ENCODE data around the gene CAMTA1. TPM values are rescaled to one million over a fixed set of nuclear protein-coding genes. Genes with fewer than 3 reads are reported as not detected.

CAMTA1 gene
- total RNA-seq, 1 donor from 2014 or later = 72.4 TPM

DNA sequence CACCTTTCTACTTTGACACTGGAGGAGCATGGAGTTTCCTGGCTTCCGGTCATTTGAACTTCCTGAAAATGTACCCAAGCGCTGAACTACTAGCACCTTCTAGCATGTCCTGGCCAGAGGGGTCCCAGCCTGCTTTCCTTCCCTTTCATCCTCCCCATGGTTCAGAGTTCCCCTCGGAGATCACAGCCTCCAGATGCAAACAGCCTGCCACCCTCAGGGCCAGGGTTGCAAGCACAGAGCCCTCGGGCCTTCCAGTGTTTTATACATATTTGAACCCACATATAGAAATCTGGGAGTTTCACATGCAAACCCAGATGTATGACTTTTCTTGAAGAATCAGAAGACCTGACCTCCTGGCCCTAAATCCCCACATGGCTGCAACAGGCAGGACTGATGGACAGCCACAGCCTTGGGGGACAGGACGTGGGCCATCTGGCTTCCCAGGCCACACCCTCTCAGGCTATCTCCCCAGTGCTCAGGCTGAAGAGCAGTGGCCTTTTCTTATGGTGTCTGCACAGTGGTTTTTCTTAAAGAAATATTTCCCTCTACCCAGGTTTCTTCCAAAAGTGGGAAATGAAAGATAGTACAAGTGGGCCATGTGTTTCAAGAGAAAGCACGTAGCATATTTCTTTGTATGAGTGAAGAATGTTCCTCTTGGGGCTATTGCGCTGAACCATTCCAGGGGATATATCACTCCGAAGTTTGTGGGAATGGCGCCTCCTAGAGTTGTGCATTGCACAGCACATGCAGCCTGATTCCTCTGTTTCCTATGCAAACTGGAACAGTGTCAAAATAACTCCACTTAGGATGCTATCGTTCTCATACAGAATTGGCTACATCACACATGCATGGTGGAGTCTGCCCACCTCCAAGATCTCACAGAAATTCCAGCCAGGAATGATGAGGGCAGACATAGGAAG is 753.9 kb downstream of the CAMTA1 start:
- intact Hi-C loops (cut with DNase I) = no loop called here
- ATAC-seq (no peak), DNase-seq (ENCODE audit: low spot score) (no peak)

DNA sequence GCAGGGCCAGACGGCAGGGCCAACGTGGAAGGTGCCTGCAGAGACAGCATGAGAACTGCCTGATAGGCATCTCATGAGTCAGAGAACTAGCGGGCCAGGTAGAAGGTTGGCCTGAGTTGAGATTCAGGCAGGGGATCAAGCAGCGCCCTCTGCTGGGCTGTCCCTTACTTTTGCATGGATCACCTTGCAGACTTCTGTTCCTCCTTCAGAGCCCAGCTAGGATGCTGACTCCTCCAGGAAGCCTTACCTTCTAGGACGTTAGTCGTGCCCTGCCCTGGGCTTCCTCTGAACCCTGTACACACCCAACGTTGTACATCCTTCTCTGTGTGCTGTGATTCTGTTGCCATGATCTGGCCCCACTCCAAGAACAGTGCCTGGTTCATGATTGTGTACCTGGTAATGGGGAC is 754.5 kb downstream of the CAMTA1 start:
- no peak for DNase-seq (ENCODE audit: low spot score)
- intact Hi-C loops (cut with DNase I) = no loop called here

DNA sequence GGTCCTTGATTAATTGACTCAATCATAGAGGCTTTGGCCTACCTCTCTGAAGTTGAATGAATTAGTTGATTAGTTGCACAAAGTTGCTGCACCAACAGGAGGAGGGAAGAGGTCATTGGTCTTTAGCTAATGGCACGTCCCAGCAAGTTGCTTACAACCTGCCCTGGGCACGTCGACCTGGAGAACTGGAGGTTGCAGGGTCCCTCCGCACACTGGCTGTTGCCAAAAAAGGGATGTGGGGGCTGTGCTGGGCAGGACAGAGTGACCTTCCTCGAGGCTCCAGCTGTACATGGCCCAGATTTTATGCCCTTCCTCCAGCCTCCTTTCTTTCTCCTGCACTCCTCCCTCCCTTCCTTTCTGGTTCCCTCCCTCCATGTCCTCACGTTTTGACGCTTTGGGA is 755.6 kb downstream of the CAMTA1 start:
- DNase-seq (ENCODE audit: low spot score) = no peak
- no peak for ATAC-seq
- intact Hi-C loops (cut with DNase I) = no loop called here

More for the DNA sequence above, 754.5 kb downstream of the CAMTA1 start:
- no peak for ATAC-seq

DNA sequence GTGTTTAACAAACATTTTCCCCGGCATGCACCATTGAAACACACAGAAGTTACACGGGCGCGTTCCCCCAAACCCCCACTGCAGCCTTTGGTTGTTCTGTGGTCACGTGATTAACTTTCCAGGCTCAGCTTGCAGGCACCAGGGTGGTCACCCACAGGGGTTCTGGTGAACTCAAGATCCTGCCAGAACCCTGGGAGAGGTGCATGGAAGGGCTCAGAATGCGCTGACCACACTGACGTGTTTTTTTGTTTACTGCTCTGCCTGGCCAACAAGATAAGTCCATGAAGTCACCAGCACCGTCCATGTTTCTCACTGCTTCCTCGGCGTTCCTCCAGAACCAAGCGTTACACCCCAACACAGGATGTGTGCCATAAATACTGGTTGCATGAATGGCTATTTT is 756.4 kb downstream of the CAMTA1 start:
- ATAC-seq = no peak
- no peak for DNase-seq (ENCODE audit: low spot score)
- intact Hi-C loops (cut with DNase I) = no loop called here

DNA sequence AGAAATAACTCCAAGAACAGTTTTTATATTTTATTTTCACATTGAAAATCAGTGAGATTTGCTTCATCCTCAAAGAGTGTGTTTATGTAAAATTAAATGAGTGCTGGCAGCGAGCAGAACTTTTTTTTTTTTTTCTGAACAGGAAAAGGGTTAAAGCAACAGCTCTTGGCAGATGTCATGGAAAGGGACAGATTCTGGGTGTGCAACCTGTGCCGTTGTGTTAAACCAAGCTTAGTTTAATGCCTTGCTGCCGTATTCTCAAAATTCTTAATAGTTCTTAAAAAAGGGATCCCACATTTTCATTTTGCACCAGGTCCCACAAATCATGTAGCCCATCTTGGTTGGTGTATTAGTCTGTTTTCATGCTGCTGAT is 758.5 kb downstream of the CAMTA1 start:
- DNase-seq (ENCODE audit: low spot score) = no peak
- no peak for ATAC-seq
- intact Hi-C loops (cut with DNase I) = no loop called here

DNA sequence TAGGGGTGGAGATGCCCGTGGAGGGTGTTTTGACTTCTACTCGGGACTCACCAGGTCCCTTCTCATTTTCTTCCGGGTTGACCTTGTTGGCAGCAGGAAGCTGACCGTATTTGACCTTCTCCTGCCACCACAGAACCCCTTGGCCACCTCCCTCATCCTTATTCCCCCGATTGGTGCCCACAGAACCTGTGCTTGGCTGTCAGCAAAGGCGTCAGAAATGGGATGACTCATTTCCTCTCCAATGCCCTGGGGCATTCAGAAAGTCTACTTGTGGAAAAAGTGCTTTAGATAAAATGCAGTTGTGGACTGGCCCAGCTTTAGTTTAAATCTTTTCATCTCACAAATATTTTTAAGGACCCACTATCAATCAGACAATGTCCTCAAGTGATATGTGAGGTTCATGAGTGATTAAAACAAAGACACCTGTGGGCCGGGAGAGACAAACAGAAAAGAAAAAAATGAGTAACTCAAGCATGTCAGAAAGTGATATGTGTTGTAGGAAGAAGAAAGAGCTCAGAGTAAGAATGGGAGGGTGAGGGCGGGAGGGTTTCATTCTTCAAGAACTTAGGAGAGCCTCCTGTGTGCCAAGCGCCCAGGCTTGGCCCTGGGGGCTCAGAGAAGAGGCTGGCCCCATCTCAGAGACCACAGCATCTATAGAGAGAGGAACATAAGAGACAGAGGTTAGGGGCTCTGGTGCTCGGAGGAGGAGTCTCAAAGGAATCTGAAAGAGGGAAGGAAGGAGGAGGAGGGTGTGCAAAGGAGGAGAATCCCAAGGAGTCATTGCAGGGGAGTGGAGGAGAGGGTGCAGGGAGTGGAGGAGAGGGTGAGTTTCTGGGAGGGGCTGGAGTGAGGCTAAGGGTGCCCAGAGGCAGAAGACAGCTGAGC is 764.3 kb downstream of the CAMTA1 start:
- intact Hi-C loops (cut with DNase I) = no loop called here
- ATAC-seq = peak; percentile 34
- no peak for DNase-seq (ENCODE audit: low spot score)

DNA sequence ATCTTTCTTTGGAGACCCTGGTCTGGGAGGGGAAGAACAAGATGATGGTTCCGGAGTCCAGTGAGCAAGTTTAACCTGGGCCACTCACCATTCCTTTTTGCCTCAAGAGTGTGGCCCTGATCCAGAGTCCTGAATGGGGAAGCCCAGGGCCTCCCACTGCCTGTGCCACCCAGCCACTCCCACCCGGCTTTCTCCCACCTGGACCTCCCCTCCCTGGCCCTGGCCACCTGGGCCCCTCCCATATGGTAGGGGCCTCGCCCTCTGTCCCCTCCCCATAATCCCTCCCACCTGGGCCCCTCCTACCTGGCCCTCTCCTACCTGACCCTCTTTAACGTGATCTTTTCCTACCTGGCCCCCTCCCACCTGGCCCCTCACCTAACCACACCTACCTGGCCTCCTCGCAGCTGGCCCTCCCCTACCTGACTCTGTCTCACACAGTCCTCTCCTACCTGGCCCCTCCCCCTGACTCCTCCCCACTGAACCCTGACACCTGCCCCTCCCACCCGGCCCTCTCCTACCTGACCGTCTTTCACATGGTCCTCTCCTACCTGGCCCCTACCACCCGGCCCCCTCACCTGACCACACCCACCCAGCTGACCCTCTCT is 765.1 kb downstream of the CAMTA1 start:
- ATAC-seq = no peak

DNA sequence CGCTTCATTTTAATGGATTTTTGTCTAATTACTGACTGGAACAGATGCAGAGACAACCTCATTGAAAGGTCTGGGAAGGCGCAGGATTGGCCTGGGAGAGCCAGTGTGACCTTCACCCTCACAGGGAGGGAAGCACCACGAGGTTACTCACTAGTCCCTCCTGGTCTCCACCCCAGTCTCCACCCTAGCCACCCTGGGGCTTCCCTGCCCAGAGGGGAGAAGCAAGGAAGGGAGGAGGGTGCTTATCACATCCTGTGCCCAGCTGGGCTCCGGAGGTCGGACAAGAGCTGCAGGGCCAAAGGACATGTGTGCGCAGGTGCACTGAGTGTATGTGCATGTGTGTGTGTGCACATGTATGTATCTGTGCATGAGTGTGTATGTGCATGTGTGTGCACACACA is 765.7 kb downstream of the CAMTA1 start:
- no peak for ATAC-seq
- DNase-seq (ENCODE audit: low spot score) = no peak
- intact Hi-C loops (cut with DNase I) = no loop called here

More for the DNA sequence above, 765.1 kb downstream of the CAMTA1 start:
- intact Hi-C loops (cut with DNase I) = no loop called here
- DNase-seq (ENCODE audit: low spot score) = no peak

DNA sequence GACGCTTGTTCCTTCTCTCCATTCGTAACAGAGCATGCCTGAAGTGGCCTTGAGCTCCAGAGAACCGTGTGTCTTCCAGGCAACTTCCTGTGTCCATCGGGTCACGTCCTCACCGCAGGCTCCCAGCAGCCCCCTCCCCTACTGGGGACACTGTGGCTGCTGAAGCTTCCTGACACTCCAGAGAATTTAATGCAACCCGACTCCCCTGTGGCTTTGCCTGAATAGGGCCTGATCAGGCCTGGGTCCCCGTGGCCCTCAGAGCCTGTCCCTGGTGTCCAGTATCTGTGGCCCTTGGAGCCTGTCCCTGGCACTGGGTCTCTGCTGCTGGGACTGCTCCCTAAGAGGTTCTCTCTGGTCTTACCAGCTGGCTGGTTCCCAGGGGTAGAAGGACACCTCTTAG is 766.2 kb downstream of the CAMTA1 start:
- no peak for ATAC-seq

DNA sequence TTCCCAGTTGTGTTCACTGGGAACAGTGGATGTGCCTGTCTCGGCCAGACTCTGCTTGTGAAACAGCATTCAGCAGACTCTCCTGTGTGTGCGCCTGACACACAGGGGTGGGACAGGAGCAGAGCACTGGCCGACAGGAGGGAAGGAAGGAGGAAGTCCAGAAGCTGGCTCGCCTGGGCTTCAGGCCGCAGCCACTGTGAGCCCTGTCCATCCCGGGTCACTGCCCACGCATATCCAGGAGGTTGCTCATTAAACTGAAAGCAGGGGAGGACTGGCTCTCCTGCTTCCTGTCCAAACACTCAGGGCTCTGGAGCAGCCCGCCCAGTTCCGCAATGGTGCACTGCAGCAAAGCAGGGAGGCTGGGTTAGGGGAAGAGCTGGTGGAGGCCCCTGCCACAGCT is 767.1 kb downstream of the CAMTA1 start:
- intact Hi-C loops (cut with DNase I) = no loop called here
- ATAC-seq (peak; percentile 38), DNase-seq (ENCODE audit: low spot score) (no peak)

More for the DNA sequence above, 766.2 kb downstream of the CAMTA1 start:
- DNase-seq (ENCODE audit: low spot score) = no peak
- intact Hi-C loops (cut with DNase I) = no loop called here

DNA sequence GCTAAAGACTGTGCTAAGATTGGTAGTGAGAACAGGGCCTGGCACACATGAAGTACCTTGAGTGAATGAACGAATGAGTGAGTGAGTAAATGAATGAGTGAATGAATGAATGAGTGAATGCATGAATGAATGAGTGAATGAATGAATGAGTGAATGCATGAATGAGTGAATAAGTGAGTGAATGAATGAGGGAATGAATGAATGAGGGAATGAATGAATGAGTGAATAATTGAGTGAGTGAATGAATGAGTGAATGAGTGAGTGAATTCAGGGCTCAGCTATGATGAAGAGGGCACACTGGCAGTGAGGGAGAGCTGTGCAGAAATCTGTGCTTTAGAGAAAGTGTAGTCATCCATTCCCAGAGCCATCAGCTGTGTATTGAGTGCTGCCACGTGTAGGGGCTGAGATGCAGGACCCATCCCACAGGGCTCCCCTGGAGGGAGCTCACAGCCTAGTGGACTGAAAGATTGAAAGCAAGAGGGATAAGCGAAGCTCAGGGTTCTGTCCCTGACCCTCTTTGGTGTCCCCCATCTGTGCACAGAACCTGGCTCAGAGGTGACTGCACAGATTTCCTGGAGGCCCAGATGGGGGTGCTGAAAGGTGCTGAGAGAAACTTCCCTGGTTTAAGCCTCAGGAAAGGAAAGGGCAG is 767.9 kb downstream of the CAMTA1 start:
- DNase-seq (ENCODE audit: low spot score) = no peak
- intact Hi-C loops (cut with DNase I) = no loop called here
- no peak for ATAC-seq

DNA sequence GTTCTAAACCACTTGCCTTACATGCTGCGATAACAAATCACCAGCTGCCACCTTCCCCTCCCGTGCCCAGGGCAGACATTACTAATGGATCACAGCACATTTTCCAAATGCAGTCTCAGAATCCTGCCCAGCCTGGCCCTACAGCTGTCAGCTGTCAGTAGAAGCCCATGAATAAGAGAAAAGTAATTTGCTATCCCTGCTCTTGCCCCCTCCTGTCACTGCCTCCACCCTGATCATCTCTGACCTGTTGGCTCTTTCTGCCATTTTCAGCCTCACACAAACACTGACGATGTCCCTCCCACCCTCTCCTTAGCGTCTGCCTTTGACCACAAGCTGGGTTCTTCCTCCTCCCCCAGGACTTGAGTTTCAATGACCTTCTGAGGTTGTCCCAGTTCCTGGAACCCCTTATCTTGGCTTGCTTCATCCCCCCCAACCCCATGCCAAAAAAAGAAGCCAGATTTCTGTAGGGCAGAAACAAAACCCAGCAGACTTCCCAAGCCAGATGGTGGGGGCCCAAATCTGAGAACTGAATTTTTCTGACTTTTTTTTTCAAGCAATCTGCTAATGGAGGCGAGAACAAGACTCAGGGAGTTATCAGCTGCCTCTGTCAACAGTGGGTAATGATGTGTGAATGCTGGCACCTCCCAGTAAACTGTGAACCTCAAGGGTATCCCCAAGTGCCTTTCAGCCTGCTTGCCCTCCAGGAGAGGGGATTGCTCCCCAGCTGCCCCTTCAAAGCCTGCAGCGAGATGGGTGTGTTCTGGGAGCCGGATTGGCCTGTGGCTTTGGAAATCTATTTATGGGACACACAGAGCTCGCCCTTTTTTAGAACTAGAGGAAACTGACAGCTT is 769.4 kb downstream of the CAMTA1 start:
- intact Hi-C loops (cut with DNase I) = no loop called here
- DNase-seq (ENCODE audit: low spot score) (no peak), ATAC-seq (no peak)

DNA sequence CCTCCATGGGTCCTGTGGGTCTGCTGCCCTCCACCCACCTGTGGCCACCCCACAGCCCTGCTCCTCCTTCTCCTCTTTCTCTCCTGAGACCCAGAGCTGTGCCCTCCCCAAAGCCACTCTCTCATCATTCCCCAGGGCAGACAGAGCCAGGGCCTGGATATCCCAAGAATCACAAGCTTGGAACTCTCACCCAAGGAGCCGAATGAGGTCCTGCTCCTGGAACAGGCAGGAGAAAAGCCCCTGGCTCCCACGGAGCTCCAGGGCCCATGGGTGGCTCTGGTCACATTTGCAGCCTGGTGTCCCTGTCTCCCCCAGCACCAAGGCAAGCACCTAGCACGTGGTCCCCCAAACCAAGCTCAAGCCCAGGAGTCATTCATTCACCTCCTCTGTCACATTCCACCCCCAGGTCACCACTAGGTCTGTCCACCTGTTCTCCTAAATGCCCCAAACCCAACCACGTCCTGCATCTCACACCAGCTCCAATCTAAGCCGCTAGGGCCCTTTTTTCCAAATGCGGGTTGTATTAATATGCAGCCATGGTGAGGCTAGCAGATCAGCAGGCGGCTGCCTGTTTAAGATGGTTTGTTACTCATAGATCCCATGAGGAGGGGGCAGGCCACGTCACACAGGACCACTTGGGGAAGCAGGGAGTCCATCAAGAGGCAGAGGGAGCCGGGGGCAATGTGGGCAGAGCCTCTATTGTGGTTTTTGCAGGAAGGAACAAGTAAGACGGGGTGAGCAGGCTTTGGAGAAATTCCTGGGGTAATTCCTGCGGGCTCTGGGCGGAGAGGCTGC is 770.3 kb downstream of the CAMTA1 start:
- ATAC-seq (no peak), DNase-seq (ENCODE audit: low spot score) (no peak)
- intact Hi-C loops (cut with DNase I) = no loop called here

DNA sequence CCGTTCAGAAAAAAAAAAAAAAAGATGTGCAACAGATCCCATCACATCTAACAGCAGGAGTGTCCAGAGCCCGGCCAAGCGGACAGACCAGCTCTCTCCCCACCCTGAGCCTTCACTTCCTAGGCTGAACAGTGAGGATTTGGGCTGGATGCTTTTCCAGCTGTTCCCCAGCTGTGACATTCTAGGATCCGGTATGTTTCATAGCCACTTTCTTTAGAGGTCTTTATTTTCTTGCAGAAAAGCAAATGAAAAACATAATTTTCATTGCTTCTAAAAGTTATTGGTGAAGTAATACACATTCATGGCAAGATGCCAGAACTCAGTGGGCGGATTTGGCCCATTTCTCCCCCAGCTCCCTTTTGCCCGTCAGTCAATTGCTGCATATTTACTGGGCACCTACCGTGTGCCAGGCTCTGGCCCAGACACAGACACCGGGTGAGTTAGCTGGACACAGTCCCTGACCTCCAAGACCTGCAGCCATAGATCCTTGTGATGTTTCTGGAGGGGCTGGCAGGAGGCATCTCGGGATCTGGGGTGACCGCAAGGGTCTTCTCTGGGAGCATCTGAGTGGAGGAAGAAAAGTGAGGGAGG is 772.1 kb downstream of the CAMTA1 start:
- ATAC-seq = no peak
- intact Hi-C loops (cut with DNase I) = no loop called here
- DNase-seq (ENCODE audit: low spot score) = no peak

DNA sequence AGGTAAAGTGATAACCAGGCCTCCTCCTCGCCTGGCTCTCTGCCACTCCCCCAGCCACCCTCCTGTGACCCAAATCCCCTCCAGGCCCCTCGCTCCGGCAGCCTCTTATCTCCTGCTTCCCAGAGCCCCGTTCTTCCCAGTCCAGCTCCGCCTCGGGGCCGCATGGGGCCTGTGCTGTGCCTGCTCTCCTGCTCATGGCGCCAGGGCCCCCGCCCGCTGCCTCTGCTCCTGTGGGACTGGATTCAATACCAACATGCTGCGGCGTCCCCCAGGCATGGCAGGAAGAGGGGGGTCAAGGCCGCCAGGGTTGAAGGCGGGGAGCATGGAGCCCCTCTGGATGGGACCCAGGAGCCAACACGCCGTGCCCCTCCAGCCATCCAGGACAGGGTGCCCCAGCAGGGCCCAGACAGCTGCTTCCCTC is 772.8 kb downstream of the CAMTA1 start:
- ATAC-seq = no peak

DNA sequence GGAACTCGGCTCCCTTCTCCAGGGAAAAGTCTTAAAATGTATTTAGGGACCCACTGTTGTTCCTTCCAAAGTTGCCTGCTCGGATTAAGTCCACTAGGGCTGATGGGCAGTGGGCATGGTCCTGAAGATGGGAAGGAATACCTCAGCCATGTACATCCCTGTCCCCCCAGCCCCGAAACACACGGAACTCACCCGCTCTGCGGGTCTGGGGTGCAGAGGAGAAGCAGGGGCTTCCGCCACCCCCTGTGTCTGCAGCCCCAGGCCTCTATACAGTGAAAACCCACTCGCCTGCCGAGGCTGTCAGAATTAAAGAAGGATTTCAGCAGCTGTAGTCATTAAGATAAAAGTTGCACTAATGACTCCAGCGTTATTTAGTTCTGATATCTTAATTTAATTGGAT is 773.2 kb downstream of the CAMTA1 start:
- ATAC-seq = no peak
- no peak for DNase-seq (ENCODE audit: low spot score)
- intact Hi-C loops (cut with DNase I) = no loop called here

More for the DNA sequence above, 772.8 kb downstream of the CAMTA1 start:
- intact Hi-C loops (cut with DNase I) = no loop called here
- DNase-seq (ENCODE audit: low spot score) = no peak

All from sciatic nerve (tissue), 2 donors.